HG03039 (cell line): ENCODE measurements around the gene TRPM6.

Experiments
- ATAC-seq: cut with Tn5 transposase; IDR thresholded peaks from one replicate; pipeline ENCODE4 v1.9.1; 2021; ENCODE audit warnings: mild to moderate bottlenecking, moderate library complexity; ENCODE audit not compliant: unreplicated experiment

TRPM6 gene

GRCh38 chr9:74775396-74775795 lies 112.3 kb downstream of the TRPM6 start:
- ATAC-seq: no peak

- peak; percentile 45 for ATAC-seq
Observed at GRCh38 chr9:74773886-74774479, 113.7 kb downstream of the TRPM6 start.

- peak; percentile 58 for ATAC-seq
Observed at GRCh38 chr9:74772121-74772520, 115.6 kb downstream of the TRPM6 start.

- no peak for ATAC-seq
Observed at GRCh38 chr9:74771672-74772071, 116.0 kb downstream of the TRPM6 start.

GRCh38 chr9:74771262-74771585 lies 116.5 kb downstream of the TRPM6 start:
- ATAC-seq: no peak

GRCh38 chr9:74770508-74771261 lies 117.0 kb downstream of the TRPM6 start:
- ATAC-seq: peak; percentile 65

- ATAC-seq: no peak
Observed at GRCh38 chr9:74765481-74765971, 122.2 kb downstream of the TRPM6 start.

GRCh38 chr9:74762950-74763349 lies 124.8 kb downstream of the TRPM6 start:
- no peak for ATAC-seq

GRCh38 chr9:74760031-74760700 lies 127.6 kb downstream of the TRPM6 start:
- ATAC-seq: no peak

GRCh38 chr9:74755999-74756398 lies 131.7 kb downstream of the TRPM6 start:
- ATAC-seq: no peak

GRCh38 chr9:74755355-74755754 lies 132.4 kb downstream of the TRPM6 start:
- ATAC-seq: no peak

GRCh38 chr9:74753650-74754049 lies 134.1 kb downstream of the TRPM6 start:
- no peak for ATAC-seq

GRCh38 chr9:74748966-74749365 lies 138.8 kb downstream of the TRPM6 start:
- no peak for ATAC-seq

GRCh38 chr9:74742792-74743730 lies 144.7 kb downstream of the TRPM6 start:
- no peak for ATAC-seq

- ATAC-seq: no peak
Observed at GRCh38 chr9:74742191-74742790, 145.4 kb downstream of the TRPM6 start.

- ATAC-seq: no peak
Observed at GRCh38 chr9:74736646-74737045, 151.1 kb downstream of the TRPM6 start.

GRCh38 chr9:74735761-74736160 lies 152.0 kb downstream of the TRPM6 start:
- ATAC-seq: no peak

GRCh38 chr9:74729136-74729695 lies 158.5 kb downstream of the TRPM6 start:
- ATAC-seq: no peak

- no peak for ATAC-seq
Observed at GRCh38 chr9:74728176-74728575, 159.5 kb downstream of the TRPM6 start.

GRCh38 chr9:74726581-74726980 lies 161.1 kb downstream of the TRPM6 start:
- no peak for ATAC-seq
